ENCODE measurements around the gene ACP1.

The ACP1 gene

GRCh38 chr2:255195-255594 is 9.6 kb upstream of the ACP1 start:
- no peak for DNase-seq (ENCODE audit: low read depth, low spot score)

- DNase-seq (ENCODE audit: low read depth, low spot score), result no peak
Observed at GRCh38 chr2:256094-256493, 8.7 kb upstream of the ACP1 start.

- DNase-seq (ENCODE audit: low read depth, low spot score), result no peak
Observed at GRCh38 chr2:257429-257828, 7.3 kb upstream of the ACP1 start.

GRCh38 chr2:257842-258241 is 6.9 kb upstream of the ACP1 start:
- DNase-seq (ENCODE audit: low read depth, low spot score), result no peak

DNA sequence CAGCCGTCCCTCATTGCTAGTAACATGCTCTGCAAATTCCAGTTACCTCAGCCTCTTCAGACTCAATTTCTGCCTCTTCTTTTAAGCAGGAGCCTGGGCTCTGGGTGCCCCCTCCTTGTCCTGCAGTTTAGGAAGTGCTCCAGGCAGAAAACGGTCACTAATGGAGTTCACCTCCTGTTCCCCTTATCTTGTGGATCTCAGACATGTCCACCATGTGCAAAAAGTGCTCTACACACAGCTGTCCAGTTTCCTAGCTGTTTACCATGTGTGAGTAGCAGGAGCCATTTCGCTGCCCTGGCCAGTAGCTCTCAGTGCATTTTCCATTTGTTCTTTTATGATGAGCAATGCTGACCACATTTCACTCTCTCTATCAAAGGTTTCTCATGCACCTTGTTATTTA is 5.8 kb upstream of the ACP1 start:
- DNase-seq (ENCODE audit: low read depth, low spot score), result no peak

GRCh38 chr2:259789-260331 is 4.9 kb upstream of the ACP1 start:
- no peak for DNase-seq (ENCODE audit: low read depth, low spot score)

GRCh38 chr2:260507-261161 is 4.1 kb upstream of the ACP1 start:
- DNase-seq (ENCODE audit: low read depth, low spot score), result no peak

GRCh38 chr2:262117-262516 is 2.6 kb upstream of the ACP1 start:
- DNase-seq (ENCODE audit: low read depth, low spot score), result no peak

- DNase-seq (ENCODE audit: low read depth, low spot score), result no peak
Observed at GRCh38 chr2:263022-263738, 1.6 kb upstream of the ACP1 start.

- DNase-seq (ENCODE audit: low read depth, low spot score), result peak; percentile 55
Observed at GRCh38 chr2:263774-264492, 814 bp upstream of the ACP1 start, which contains the start of gene SH3YL1. SH3YL1 (minus strand) TSS chr2:264032; CDS start chr2:263984, 48 bp downstream.

DNA sequence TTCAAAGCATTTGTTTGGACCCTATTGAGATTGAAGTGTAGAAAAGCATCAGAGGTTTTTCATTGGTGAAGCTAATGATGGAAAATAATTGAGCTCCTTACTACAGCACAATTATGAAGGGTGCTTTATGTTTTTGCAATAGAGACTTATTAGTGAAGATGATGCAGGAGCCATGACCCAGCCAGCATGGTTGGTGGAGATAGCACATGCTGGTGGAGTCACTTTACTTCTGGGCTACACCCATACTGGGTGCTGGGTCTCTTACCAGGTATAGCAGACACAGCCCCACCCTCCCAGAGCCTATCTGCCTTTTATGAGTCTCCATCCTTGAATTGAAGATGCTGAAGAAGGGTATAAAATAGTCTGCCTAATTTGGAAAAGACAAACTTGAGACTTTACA is 3.6 kb downstream of the ACP1 start:
- DNase-seq (ENCODE audit: low read depth, low spot score), result no peak

DNA sequence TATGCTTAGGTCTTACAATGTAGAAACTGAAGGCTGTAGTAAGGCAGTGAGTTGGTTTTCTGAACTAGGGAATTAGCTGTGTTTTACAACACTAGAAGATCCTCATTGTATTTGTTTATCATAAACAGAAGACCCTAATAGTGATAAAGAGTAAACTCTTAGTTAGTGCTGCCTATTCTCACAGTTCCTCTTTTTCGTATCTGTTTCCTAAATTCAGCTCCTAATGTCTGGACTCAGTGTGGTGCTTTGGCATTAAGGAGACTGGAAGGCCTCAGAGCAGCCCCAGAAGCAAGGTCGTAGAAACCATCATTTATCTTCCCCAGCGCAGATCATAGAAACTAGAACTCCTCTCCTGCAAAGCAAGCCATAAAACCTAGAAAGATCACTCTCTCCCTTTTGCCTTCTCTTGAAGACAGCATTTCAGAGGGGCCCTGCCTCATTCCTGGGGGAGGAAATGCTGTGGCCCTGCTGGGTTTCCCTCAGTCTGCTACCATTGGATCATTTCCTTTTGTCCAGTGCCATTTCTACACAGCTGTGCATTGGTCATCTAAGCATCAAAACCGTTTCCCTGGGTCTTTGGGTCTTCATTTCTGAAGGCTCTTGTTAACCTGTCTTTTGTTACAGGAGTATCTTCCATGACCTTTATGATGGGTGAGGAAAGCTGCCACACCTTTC is 4.7 kb downstream of the ACP1 start:
- DNase-seq (ENCODE audit: low read depth, low spot score), result no peak

DNA sequence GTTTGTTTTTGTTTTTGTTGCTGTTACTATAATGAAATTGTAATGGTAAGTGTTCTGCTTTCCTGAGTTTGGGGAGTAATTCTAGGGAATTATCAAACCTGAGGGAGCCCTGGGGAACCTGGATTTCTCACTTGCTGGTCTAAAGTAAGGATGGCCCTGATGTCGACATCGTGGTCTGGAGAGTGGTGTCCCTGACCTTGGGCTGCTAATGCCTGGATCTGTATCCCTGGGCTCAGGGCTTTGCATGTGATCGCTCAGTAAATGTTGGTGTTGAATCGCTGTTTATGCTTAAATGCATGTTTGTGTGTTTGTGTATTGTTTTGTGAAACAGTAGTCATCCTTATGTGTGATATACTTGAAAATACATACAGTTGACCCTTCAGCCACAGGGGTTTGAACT is 6.1 kb downstream of the ACP1 start:
- no peak for DNase-seq (ENCODE audit: low read depth, low spot score)

GRCh38 chr2:271917-272316 is 7.2 kb downstream of the ACP1 start:
- DNase-seq (ENCODE audit: low read depth, low spot score), result no peak

- no peak for DNase-seq (ENCODE audit: low read depth, low spot score)
Observed at GRCh38 chr2:273333-273732, 8.6 kb downstream of the ACP1 start.

DNA sequence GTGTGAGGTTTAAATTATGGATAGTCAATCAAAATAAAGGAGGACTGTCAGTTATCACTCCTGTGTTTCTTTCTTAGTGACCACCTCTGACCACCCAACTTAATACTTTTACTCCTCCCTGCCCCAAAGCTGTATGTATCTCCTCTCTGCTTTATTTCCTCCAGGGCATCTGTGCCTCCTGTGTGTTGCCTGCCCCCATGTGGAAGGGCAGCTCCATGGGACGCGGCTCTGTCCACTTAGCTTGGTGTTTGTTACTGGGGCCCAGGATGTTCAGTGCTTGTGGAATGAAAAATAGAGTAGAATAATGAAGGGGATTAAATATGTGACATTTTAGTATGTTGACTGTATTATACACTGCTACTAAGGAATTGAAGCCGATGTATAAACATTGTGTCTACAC is 9.8 kb downstream of the ACP1 start:
- no peak for DNase-seq (ENCODE audit: low read depth, low spot score)

GRCh38 chr2:275466-275865 is 10.7 kb downstream of the ACP1 start:
- no peak for DNase-seq (ENCODE audit: low read depth, low spot score)

- no peak for DNase-seq (ENCODE audit: low read depth, low spot score)
Observed at GRCh38 chr2:278312-278926, 13.7 kb downstream of the ACP1 start.

DNA sequence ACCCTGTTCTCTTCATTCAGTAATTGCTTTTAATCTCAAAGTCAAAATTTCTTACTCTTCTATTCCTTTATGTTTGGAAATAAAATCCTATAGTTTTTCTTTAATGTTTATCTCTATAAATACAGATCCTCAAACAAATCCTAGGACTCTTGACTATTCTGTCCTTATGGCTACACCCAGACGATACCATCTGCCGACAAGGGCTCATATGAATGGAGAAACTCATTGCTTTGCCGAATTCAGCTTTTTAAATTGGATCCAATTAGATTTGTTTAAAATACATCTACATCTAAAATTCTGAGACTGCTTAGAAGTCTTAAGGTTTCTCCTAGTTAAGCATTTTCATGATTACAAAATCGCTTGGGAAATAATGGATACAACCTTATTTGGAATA is 14.2 kb downstream of the ACP1 start:
- DNase-seq (ENCODE audit: low read depth, low spot score), result no peak

DNA sequence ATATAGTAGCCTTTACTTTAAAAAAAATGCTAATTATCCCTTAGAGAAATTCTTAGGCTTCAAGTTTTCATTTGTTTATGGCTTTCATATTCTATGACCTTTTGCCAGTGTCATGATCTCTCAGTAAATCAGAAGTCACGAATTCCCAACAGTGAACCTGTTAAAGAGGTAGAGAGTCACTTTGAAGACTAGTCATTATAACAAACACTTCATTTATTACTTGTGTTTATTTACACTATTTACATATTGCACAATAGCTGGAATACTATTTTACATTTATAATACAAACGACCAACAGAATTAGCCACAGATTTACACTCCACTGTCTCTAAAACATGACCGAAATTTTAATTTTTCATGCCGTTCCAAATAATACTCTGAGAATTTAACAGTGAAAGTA is 14.6 kb downstream of the ACP1 start:
- DNase-seq (ENCODE audit: low read depth, low spot score), result no peak

- DNase-seq (ENCODE audit: low read depth, low spot score), result no peak
Observed at GRCh38 chr2:279956-280649, 15.4 kb downstream of the ACP1 start.

Data from ELF-1 (cell line).